Pons (tissue), 1 donor: ENCODE results near the gene PLEKHN1.
A peak's percentile ranks its signal among the peaks of the same experiment; 100 is the strongest.
"Not testable (repeated sequence)": the region's sequence is repeated elsewhere in the genome, so short reads cannot be mapped to it uniquely, and the experiment has no call there.

Source experiments
- DNase-seq: peaks from one replicate; pipeline ENCODE4 v3.0.0-alpha.2; 2016; ENCODE audit warnings: low spot score

The PLEKHN1 gene

DNA sequence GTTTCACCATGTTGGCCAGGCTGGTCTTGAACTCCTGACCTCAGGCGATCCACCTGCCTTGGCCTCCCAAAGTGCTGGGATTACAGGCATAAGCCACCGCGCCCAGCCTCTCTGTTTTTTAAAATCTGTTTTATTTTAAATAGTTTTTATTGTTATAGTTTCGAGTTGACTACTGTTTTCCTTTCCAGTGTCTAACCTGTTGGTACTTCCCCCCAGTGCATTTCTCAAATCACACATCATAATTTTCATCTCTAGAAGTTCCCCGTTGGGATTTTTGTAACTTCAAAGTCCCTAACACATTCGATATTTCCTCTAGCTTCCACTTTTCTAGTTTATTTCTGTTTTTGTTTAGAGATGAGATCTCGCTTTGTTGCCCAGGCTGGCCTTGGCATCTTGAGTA, 26.1 kb downstream of the PLEKHN1 start:
- no peak for DNase-seq

DNA sequence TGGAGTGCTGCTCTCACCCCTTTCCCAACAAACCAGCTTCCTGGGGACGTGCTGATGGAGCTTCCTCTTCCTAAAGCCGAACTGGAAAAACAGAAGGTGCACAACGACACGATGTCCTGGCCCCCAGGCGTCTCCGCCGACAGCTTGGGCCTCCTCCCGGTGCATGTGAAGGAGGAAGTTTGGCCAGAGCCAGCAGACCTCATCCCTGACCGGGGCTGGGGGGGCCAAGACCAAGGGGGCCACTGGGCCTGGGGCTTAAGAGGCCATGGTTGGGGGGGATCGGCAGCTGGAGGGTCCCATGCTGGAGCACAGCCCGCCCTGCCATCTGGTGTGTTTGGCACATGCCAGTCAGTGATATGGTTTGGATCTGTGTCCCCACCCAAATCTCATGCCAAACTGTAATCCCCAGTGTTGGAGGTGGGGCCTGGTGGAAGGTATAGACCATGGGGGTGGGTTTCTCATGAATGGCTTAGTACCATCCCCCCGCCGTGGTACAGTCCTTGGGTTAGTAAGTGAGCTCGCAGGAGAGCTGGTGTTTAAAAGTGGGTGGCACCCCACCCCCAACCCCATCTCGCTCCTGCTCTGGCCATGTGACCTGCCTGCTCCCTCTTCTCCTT, 27.2 kb downstream of the PLEKHN1 start:
- no peak for DNase-seq

- DNase-seq = not testable (repeated sequence)
These were observed 28.3 kb downstream of the PLEKHN1 start for GRCh38 chr1:994546-994945.

GRCh38 chr1:995665-996633, 29.7 kb downstream of the PLEKHN1 start:
- DNase-seq = no peak

DNA sequence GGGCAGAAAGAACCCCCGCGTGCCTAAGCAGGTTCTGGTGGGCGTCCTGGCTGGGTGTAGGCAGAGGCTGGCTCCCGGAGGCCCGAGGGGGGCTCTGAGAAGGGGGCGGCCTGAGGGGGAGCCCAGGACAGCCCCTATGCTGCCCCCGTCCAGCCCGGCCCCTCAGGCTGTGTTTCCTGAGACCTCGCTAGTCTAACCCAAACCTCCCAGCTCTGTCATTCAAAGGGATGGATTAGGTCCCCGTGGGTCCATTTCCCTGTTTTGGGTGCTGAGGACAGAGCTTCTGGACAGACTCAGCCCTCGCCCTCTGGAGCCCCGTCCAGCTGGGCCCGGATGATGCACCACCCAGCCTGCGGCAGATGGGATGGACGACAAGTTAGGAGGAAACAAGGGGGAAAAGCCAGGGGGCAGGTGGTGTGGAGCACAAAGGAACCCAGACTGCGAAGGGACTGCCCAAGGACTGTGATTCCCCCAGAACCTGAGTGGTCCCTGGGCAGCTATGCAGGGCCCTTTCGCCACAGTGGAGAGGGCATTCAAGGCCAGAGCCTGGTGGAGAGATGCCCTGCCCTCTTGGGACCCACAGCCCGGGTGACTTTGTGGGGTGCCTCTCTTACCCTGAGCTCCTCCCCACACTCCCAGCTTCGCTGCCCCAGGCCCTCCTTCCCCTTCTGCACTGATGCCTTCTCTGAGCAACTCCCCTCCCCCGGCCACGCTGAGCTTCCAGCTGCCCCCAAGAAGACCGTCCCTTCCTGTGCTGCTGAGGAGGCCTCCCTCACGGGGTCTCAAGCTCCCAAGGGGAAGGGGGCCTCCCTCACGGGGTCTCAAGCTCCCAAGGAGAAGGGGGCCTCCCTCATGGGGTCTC, 30.8 kb downstream of the PLEKHN1 start:
- no peak for DNase-seq

DNA sequence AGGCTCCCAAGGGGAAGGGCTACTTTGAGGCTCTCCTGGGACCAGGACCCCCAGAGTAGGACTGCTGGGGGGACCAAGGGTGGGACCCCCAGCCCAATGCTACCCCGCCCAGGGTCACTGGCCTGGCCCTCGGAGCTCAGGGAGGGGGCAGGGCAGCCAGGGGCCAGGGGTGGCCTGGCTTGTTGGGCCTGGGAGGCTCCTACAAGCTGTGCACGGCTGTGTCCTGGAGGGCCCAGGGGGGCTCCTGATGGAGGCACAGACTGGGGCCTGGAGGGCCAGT, 31.4 kb downstream of the PLEKHN1 start:
- no peak for DNase-seq

DNA sequence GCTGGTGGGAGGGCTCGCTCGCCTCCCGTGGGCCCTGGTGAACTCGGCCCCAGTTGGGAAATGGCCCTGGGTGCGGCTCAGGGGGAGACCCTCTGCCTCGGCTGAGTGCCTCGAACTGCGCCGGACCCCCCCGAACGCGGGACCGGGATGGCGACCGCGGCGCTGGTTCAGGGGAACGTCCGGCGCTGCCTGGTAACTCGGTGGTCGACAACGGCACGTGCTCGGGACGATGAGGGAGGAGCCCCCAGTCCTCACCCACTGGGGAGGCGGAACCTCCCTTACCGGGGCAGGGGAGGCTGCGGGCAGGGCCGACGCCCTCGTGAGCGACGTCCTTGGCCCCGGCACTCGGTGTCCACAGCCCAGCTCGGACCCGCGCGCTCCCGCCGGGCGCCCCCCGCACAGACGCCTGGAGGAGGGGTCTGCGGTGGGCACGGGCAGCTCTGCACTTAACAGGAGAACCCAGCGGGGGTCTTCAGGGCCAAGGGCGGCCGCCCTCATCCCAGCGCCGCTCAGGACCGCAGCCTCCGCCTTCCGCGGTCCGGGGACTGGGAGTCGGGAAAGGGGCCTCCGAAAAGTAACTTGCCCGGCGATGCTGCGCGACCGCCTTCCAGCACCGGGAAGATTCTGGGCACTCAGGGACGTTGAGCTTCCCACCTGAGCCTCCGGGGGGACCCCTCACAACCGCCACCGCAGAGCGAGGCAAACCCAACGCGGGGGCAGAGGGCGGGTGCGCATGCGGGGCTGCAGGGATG, 31.9 kb downstream of the PLEKHN1 start:
- DNase-seq = no peak

- no peak for DNase-seq
These were observed 32.4 kb downstream of the PLEKHN1 start for GRCh38 chr1:998745-998994.

DNA sequence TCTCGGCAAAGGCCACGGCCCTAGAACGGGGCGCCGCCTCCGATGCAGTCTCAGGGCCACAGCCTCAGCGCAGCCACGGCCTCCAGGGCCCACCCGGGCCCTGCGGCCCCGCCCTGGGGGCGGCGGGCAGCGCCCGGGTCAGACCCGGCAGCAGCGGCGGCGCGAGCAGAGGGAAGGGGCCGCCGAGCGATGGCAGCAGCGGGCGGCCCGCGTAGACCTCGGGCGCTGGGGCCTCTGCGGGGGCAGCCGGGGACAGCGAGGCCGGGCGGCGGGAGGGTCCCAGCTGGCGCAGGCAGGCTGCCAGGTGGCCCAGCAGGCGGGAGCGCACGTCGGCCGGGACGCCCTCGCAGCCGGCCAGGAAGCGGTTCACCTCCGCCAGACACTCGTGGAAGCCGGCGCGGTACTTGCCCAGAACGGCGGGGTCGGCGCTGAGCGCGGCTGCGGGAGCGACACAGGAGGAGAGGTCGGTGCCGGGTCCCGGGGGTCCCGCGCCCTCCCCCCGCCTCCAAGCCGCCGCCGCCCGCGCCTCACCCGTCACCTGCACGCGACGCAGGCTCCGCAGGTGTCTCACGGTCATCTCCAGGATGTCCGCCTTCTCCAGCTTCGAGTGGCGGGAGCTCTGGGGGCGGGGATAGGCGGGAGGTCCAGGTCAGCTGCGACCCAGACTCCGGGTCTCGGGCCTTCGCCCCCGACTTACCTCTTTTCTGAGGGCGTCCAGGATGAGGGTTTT, 32.9 kb downstream of the PLEKHN1 start:
- DNase-seq = no peak

- DNase-seq = peak; percentile 36
These were observed 33.6 kb downstream of the PLEKHN1 start, which contains the start of gene HES4 for GRCh38 chr1:999725-1000356. Gene HES4, minus strand, starts transcription at chr1:1000097. Its CDS starts 124 bp downstream, at chr1:999973.

DNA sequence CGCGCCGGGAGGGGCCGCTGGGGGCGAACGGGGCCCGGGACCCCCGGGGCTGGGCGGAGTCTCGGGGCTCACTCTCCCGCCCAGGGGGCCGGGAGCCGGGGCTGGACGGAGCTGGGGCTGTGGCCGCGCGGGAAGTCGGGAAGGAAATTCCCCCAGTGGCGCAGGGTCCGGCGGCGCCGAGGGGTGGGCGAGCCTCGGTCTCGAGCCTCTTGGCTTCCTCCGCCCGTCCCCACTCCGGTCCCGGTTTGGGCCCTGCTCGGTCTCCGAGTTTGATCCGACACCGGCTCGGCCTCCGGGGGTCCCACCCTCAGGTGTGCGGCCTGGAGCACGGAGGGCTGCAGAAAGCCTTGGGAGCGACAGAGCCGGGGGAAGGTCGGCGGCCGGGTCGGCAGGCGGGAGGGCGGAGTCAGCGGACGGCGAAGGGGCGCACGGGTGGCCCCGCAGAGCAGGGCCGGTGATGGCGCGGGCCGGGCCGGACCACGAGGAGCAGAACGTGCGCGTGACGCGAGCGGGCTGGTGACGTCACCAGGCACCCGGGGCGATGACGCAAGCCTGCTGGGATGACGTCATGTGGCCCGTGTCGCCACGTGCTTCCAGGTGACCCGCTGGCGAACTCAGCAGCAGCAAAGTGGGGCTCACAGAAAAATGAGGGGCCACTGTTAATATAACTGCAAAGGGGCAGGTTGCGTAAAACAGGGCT, 34.2 kb downstream of the PLEKHN1 start:
- no peak for DNase-seq

- DNase-seq = no peak
These were observed 34.9 kb downstream of the PLEKHN1 start for GRCh38 chr1:1001057-1001783.

DNA sequence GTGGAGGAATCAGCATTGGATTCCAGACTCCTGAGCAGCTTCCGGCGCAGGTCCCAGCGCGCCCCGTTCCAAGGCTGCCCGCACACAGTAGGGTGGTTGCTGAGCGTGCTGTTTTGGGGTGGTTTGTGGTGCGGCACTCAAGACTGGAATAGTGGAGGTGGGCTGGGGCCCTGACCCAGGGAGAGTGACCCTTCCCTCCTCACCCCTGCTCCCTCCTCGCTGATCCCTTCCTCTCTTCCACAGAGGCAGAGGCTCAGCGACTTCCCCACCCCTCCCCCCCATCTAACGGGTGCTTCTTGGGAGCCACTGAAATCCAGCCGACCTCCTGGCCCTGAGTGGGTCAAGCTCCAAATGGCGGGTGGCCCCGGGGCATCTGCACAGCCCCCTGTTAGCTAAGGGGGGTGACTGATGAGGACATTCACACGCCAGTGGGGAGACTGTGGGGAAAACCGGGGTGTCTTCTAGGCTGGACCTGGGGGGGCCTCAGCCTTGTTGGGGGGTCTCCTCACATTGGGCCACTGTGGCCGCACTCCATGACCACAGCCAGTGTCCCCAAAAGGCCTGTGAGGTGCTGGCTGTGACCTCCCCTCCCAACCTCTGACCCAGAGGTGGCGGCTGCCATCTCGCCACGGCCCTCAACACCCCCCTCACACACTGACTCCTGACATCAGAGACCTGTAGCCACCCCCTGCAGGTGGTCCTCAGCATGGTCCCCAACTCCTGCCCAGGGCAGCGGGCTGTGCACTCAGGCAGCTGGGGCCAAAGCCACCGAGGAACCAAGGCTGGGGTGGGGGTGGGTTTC, 37.5 kb downstream of the PLEKHN1 start:
- DNase-seq = no peak

GRCh38 chr1:1004420-1004779, 38.1 kb downstream of the PLEKHN1 start:
- DNase-seq = no peak

DNA sequence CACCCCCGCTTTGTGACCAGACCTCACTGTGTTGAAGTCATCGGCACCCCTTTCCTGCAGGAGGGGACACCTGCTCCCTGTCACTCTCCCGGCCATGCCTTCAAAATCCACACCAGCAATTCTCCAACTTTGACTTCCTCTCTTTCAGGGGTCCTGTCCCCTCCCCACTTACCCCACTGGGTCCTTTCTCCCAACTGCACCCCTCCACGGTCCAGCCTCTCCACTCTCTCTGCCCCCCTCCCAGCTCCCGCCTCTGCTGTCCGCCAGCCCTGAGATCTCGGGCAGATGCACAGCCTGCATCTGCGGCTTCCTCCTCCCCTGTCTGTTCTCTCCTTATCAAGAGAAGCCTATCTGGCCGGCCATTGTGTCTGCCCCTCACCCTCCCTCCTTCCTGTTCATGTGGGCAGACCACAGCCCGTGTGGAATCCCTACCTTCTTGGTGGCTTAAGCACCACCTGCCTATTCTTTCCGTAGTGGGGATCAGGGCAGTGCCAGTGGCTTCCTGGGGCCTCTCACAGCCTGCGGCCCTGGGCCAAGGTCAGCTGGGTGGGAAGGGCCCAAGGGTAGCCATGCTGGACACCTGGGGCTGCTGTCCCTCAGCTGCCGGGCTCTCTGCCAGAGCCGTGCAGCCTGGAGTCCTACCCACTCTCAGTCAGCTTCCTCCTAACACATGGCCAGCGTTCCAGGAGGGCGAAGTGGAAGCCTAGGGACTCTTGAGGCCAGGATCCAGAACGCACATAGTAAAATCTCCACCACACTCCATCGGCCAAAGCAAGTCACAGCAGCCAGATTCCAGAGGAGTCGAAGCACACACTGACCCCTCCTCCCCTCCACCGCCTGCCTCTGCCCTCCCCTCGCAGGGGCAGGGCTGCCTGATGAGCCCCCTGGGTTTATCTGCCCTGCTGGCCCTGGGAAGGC, 38.8 kb downstream of the PLEKHN1 start:
- no peak for DNase-seq

DNA sequence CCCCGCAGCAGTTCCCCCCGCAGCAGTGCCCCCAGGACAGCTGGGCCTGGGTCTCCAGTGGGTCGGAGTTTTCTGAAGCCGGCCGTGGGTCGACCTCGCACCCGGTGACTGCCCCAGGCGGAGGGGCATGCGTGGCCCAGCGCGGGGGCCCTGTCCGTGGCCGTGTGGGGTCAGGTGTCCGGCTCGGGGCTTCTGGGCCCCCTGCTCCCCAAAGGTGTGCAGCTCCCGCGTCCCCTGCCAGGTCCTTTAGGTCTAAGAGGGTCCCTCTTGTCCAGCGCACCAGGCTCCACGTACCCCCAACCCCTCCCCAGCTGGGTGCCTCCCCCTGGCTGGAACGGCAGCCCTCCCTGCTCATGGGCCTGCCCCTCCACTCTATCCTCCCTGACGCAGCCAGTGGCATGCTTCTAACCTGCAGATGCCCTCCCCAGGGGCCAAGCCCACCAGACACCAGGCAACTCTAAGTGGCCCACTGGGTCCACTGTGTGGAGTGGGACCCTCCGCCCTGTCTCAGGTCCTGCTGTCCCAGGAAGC, 39.6 kb downstream of the PLEKHN1 start:
- DNase-seq = no peak
